Esophagus muscularis mucosa (tissue), 3 donors: ENCODE data around the gene TM6SF1.

Source experiments
- CTCF ChIP-seq, 3 experiments: fragments of 200-600 bp in 2 of 3; fragments of 450-650 bp in 1 of 3; sonication (generic) in 2 of 3; IDR thresholded peaks; one replicate each; pipeline ENCODE4 v1.5.1; 2017 to 2019; ENCODE audit warnings: antibody characterized with exemption in 3 of 3, mild to moderate bottlenecking in 2 of 3, moderate library complexity in 1 of 3
- POLR2A ChIP-seq: fragments of 450-650 bp; IDR thresholded peaks from one replicate; pipeline ENCODE4 v1.6.1; 2017; ENCODE audit warnings: antibody characterized with exemption, moderate library complexity, mild to moderate bottlenecking, low read depth

- TF ChIP-seq CTCF (IDR thresholded peaks at IDR 0.05) (no peak), POLR2A (no peak)
These were observed 45.8 kb downstream of the TM6SF1 start for GRCh38 chr15:83153288-83153687.
